Naive thymus-derived CD4-positive, alpha-beta T cell (primary cell): Measurements from ENCODE around the gene SHISA4. TPM values are rescaled to one million over a fixed set of nuclear protein-coding genes. Genes with fewer than 3 reads are reported as not detected.

Experiments
- ATAC-seq: fragments of 150-1000 bp; cut with Tn5 transposase; 2 replicates; pipeline ENCODE4 v1.10.0; 2021; ENCODE audit warnings: mild to moderate bottlenecking, moderate library complexity
- CTCF ChIA-PET: fragments of 350-600 bp; sonication (Branson Sonifier 250); formaldehyde crosslinking; loops from one replicate; lab custom pipeline; 2021; ENCODE audit warnings: antibody characterized with exemption; lab: Charles Lee
- POLR2A ChIA-PET: fragments of 350-600 bp; sonication (Branson Sonifier 250); formaldehyde crosslinking; loops from one replicate; lab custom pipeline; 2021; ENCODE audit warnings: antibody characterized with exemption, inconsistent platforms; lab: Charles Lee
- DNase-seq, 9 donors: peaks; one replicate each; pipeline versions ENCODE4 v3.0.0 to v3.0.0-alpha.2; 2020 to 2022; ENCODE audit warnings: mixed read lengths in 1 of 9
- H3K27ac ChIP-seq: one replicate; pipeline ENCODE4 v1.7.0; 2013; ENCODE audit warnings: mild to moderate bottlenecking, low read depth, low read length, moderate library complexity
- H3K27me3 ChIP-seq, 2 donors: one replicate each; pipeline ENCODE4 v1.7.0; 2013; ENCODE audit warnings: low read length in 2 of 2, mild to moderate bottlenecking in 2 of 2, moderate library complexity in 2 of 2; ENCODE audit not compliant: control insufficient read depth in 2 of 2, insufficient read depth in 2 of 2
- H3K36me3 ChIP-seq, 3 experiments: 1 replicate in 2 of 3; 2 replicates in 1 of 3; pipeline ENCODE4 v1.7.0; 2013; ENCODE audit warnings: low read length in 3 of 3, mild to moderate bottlenecking in 3 of 3, moderate library complexity in 1 of 3; ENCODE audit not compliant: insufficient read depth in 3 of 3, control insufficient read depth in 2 of 3
- H3K4me1 ChIP-seq, 2 donors: one replicate each; pipeline ENCODE4 v1.7.0; 2013; ENCODE audit warnings: low read length in 2 of 2, mild to moderate bottlenecking in 2 of 2, moderate library complexity in 1 of 2; ENCODE audit not compliant: control insufficient read depth in 2 of 2, insufficient read depth in 2 of 2
- H3K4me3 ChIP-seq: 2 replicates; pipeline ENCODE4 v1.7.0; 2013; ENCODE audit warnings: mild to moderate bottlenecking, low read length
- H3K9me3 ChIP-seq, 3 experiments: 1 replicate in 2 of 3; 2 replicates in 1 of 3; pipeline ENCODE4 v1.7.0; 2013; ENCODE audit warnings: low read length in 3 of 3; ENCODE audit not compliant: control insufficient read depth in 2 of 3
- H3K27ac Mint-ChIP-seq, 9 donors: one replicate each; pipeline ENCODE4 v1.8.0; 2020 to 2022; ENCODE audit warnings: mixed read lengths in 9 of 9, mild to moderate bottlenecking in 8 of 9, moderate library complexity in 5 of 9, inconsistent platforms in 2 of 9
- H3K27me3 Mint-ChIP-seq, 5 donors: one replicate each; pipeline ENCODE4 v1.8.0; 2021 to 2022; ENCODE audit warnings: mixed read lengths in 5 of 5, mild to moderate bottlenecking in 1 of 5
- H3K36me3 Mint-ChIP-seq, 5 donors: one replicate each; pipeline ENCODE4 v1.8.0; 2020 to 2022; ENCODE audit warnings: mixed read lengths in 5 of 5, mild to moderate bottlenecking in 3 of 5, inconsistent platforms in 1 of 5
- H3K4me1 Mint-ChIP-seq, 7 donors: one replicate each; pipeline ENCODE4 v1.8.0; 2020 to 2022; ENCODE audit warnings: mixed read lengths in 7 of 7, mild to moderate bottlenecking in 3 of 7, inconsistent platforms in 1 of 7
- H3K4me3 Mint-ChIP-seq, 10 donors: one replicate each; pipeline ENCODE4 v1.8.0; 2020 to 2022; ENCODE audit warnings: mild to moderate bottlenecking in 10 of 10, mixed read lengths in 10 of 10, moderate library complexity in 6 of 10, inconsistent platforms in 2 of 10
- H3K9me3 Mint-ChIP-seq, 11 donors: one replicate each; pipeline ENCODE4 v1.8.0; 2020 to 2022; ENCODE audit warnings: mixed read lengths in 11 of 11, mild to moderate bottlenecking in 4 of 11, inconsistent platforms in 1 of 11, moderate library complexity in 1 of 11
- intact Hi-C, 2 donors: fragments of 100-400 bp; cut with micrococcal nuclease; formaldehyde crosslinking; loops; one replicate each; pipeline ENCODE4 v1.15.1; 2023
- polyA plus RNA-seq, 2 donors: library from polyadenylated mRNA; unstranded; fragments of 300-500 nt; fragmentation: Illumina TruSeq; gene quantifications; one replicate each; pipeline ENCODE4 v1.2.3, GENCODE V29; 2021
- total RNA-seq, 6 experiments: library from RNA in 5 of 6; stranded (reverse) in 5 of 6; gene quantifications; 1 replicate in 5 of 6; 2 replicates in 1 of 6; pipeline ENCODE4 v1.2.3 and lab custom pipeline; 2021 to 2026

Gene SHISA4
- total and polyA plus RNA-seq, 7 experiments from 2014 or later = 0.30 to 1.4 (median 0.66) TPM; not detected in 2

DNA sequence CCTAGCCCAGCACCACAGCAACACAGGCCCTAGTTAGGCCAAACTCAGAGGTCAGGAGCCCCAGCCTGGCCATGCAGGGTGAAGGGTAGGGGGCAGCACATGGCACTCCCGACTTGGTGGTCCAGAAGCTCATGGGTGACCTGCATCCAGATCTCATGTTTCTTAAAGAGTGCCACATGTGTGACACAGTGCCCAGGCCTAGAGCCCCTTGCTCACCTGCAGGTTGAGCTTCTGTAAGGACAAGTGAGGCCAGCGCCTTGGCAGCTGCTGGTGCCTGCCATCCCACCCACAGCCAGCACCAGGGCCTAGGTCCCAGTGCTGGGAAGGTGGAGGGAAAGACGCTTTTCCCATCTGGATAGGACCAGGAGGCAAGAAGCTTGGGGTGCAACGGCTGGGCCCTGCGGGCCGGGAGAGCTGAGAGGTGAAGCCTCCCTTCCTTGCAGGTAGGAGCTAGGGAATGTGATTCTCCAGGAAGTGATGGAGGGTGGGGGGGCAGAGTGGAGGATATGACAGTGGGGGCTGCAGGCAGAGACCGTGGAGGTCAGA is 6.5 kb downstream of the SHISA4 start:
- Mint-ChIP-seq H3K27ac (no peak overlapping the region), H3K9me3 (peaks cover 0 to 4% (median 0%) of the 10 kb centered on the region in 11 donors), H3K4me1 (peaks cover 0 to 16% (median 6%) of the 10 kb centered on the region in 7 donors), H3K4me3 (no peak overlapping the region), H3K36me3 (no peaks in the 10 kb centered on the region), H3K27me3 (peaks cover 18 to 38% (median 32%) of the 10 kb centered on the region in 5 donors)
- H3K36me3 ChIP-seq = no peaks in the 10 kb centered on the region
- H3K4me3 ChIP-seq = no peak overlapping the region
- DNase-seq (no peak), ATAC-seq (no peak)
- POLR2A ChIA-PET = no interaction called here
- intact Hi-C loops = no loop called here
- no peaks in the 10 kb centered on the region for H3K27me3 ChIP-seq
- H3K4me1 ChIP-seq = peaks cover 0 to 8% of the 10 kb centered on the region in 2 donors
- no peaks in the 10 kb centered on the region for H3K9me3 ChIP-seq
- CTCF ChIA-PET = interaction anchor here (1.0 to 2.2 kb wide), 11 partner anchors 8 to 240 kb away, joined by 3 to 21 read pairs (median 4); no protein-coding TSS in a partner anchor
- H3K27ac ChIP-seq = no peak overlapping the region

DNA sequence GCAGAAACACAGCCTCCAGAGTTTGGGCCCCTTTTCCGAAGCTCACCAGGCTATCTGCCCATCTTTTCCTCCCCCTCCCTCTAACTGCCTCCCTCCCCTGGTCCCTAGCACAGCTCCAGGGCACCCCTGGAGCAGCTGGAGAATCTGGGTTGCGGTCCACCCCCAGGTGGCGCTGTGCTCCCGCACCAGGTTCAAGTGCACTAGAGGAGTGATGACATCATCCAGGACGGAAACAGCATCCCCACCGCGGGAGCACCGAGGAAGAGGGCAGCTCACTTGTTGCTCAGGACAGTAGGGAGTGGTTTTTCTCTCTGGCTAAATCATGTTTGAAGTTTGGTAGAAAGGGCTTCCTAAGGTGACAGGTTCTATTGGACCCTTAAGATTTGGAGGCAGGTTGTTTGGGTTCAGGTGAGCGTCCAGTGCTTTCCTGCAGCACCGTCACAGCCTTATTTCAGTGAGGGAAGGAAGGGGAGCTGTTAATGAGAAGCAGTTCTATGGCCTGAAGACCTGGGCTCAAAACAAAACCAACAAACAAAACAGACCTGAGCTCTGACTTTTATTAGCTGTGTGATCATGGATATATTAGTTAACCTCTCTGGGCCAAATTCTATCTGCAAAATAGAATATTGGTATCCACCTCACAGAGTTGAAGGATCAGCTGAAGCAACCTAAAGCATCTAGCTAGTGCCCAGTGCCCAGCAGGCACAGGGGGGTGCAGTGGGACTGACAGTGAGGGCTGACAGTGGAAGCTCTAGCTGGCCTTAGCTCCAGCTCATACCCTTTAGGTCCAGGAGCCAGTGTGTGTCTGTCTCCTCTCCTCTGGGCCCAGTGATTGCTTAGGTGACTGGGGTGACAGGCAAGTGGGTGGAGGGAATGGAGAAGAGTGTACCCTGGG is 7.5 kb downstream of the SHISA4 start:
- no peaks in the 10 kb centered on the region for H3K36me3 Mint-ChIP-seq
- peak; percentile 93 for ATAC-seq
- Histone ChIP-seq H3K4me1 (peaks cover 0 to 8% of the 10 kb centered on the region in 2 donors), H3K27ac (no peak overlapping the region), H3K36me3 (no peaks in the 10 kb centered on the region), H3K9me3 (no peaks in the 10 kb centered on the region), H3K27me3 (no peaks in the 10 kb centered on the region), H3K4me3 (no peak overlapping the region)
- peaks cover 0 to 4% (median 0%) of the 10 kb centered on the region in 11 donors for H3K9me3 Mint-ChIP-seq
- peak overlapping the region in 9 of 10 donors; percentile 5 to 73 (median 60) for H3K4me3 Mint-ChIP-seq
- ChIA-PET CTCF (interaction anchor here (0.7 to 2.2 kb wide), 14 partner anchors 9 to 239 kb away, joined by 3 to 21 read pairs (median 4); partner anchors contain the start of gene TIMM17A), POLR2A (interaction anchor here (0.6 to 0.7 kb wide), 3 partner anchors 58 to 66 kb away, joined by 3 to 10 read pairs (median 3); partner anchors contain the start of gene TIMM17A)
- intact Hi-C loops = loop anchor here (1.0 to 2.0 kb wide), 5 partner anchors 17 to 239 kb away; partner anchors contain the start of gene TIMM17A (in 1 of the 2)
- peaks cover 12 to 34% (median 25%) of the 10 kb centered on the region in 5 donors for H3K27me3 Mint-ChIP-seq
- peak overlapping the region in 7 of 9 donors; percentile 10 to 86 (median 59) for H3K27ac Mint-ChIP-seq
- DNase-seq = peak; percentile 54 to 86 (median 73)
- peaks cover 0 to 16% (median 6%) of the 10 kb centered on the region in 7 donors for H3K4me1 Mint-ChIP-seq

DNA sequence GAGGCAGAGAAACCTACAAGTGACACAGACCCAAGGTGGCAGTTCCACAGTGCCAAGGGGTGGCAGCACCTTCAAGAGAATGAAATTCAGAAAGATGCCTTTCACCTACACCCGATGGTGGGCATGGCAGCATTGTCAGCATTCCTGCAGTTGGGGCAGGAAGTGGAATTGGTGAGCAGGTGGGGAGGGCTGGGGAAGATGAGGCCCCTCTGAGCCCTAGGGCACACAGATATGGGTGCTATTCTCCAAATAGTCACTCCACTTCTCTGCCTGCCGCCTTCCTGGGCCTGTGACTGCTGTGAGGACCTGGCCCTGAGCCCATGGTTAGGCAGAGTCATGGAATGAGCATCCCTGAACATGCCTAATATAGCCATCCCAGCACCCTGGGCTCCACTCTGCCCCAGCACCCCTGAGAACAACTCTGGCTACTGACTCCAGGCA is 8.3 kb downstream of the SHISA4 start:
- no peaks in the 10 kb centered on the region for H3K27me3 ChIP-seq
- Mint-ChIP-seq H3K9me3 (peaks cover 0 to 4% (median 0%) of the 10 kb centered on the region in 11 donors), H3K4me3 (no peak overlapping the region), H3K36me3 (no peaks in the 10 kb centered on the region), H3K27me3 (peaks cover 10 to 26% (median 17%) of the 10 kb centered on the region in 5 donors), H3K4me1 (peaks cover 0 to 16% (median 6%) of the 10 kb centered on the region in 7 donors), H3K27ac (peak overlapping the region in 1 of 9 donors; percentile 62)
- ATAC-seq (no peak), DNase-seq (no peak)
- no peaks in the 10 kb centered on the region for H3K36me3 ChIP-seq
- ChIA-PET POLR2A (no interaction called here), CTCF (interaction anchor here (1.7 to 2.2 kb wide), 4 partner anchors 10 to 238 kb away, joined by 4 to 21 read pairs (median 8); partner anchors contain the start of gene TIMM17A)
- peaks cover 0 to 8% of the 10 kb centered on the region in 2 donors for H3K4me1 ChIP-seq
- intact Hi-C loops = loop anchor here (1.0 to 2.0 kb wide), 5 partner anchors 18 to 238 kb away; partner anchors contain the start of gene TIMM17A (in 1 of the 2)
- H3K9me3 ChIP-seq = no peaks in the 10 kb centered on the region
- no peak overlapping the region for H3K4me3 ChIP-seq
- no peak overlapping the region for H3K27ac ChIP-seq

DNA sequence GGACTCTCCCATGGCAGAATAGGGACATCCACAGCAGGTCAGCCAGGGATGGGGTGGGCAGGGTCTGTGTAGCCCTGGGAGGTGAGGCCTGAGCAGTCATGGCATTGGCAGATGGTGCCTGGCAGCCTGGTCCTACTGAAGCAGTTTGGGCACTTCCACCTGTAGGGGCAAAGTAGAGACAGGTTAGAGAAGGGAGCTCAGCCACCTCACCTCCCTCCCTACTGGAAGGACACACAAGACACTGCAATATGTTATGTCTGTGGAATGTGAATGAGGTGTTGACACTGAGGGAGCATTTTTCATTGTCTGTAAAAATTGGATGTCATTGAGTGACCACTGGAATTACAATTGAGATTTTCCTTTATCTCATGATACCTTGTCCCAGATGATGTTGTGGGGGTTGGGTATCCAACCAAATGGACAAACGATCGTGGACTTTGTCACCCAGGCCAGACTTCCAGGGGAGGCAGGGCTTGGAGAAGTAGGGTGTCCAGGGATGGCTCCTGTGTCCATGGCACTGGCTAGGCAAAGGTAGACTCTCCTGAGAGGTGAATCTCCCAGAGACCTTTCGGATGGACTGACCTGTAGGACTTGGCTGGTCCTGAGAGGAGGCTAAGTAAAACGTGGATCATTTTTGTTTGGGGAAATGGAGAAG is 9.7 kb downstream of the SHISA4 start:
- Histone ChIP-seq H3K27me3 (no peaks in the 10 kb centered on the region), H3K9me3 (no peaks in the 10 kb centered on the region), H3K27ac (no peak overlapping the region), H3K36me3 (no peaks in the 10 kb centered on the region), H3K4me1 (peaks cover 0 to 8% of the 10 kb centered on the region in 2 donors), H3K4me3 (no peak overlapping the region)
- H3K36me3 Mint-ChIP-seq = no peaks in the 10 kb centered on the region
- H3K9me3 Mint-ChIP-seq = peaks cover 0 to 1% (median 0%) of the 10 kb centered on the region in 11 donors
- ATAC-seq (no peak), DNase-seq (no peak)
- peaks cover 0 to 16% (median 6%) of the 10 kb centered on the region in 7 donors for H3K4me1 Mint-ChIP-seq
- H3K4me3 Mint-ChIP-seq = no peak overlapping the region
- ChIA-PET CTCF (interaction anchor here (1.3 kb wide), 1 partner anchor 74 kb away, joined by 4 read pairs; no protein-coding TSS in a partner anchor), POLR2A (no interaction called here)
- intact Hi-C loops = no loop called here
- peaks cover 5 to 16% (median 9%) of the 10 kb centered on the region in 5 donors for H3K27me3 Mint-ChIP-seq
- peak overlapping the region in 1 of 9 donors; percentile 27 for H3K27ac Mint-ChIP-seq

DNA sequence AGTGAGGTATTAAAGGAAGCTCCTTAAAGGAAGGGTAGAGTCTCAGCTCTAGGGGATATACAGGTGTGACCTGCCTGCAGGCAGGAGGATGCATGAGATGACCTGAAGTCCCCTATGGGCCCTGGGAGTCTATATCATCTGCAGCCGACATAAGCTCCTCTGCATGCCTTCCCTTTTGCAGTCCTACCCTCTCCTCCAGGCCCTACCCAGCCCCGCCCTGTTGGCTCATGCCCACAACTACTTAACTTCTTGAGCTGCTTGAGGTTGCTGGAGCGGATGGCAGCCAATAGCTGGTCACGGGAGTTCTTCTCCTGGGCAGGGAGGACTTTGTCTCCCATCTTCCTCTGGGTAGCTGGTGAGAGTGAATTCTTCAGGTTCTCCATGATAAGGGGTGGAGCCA is 10.3 kb downstream of the SHISA4 start:
- ATAC-seq (no peak), DNase-seq (no peak)
- H3K36me3 ChIP-seq = no peaks in the 10 kb centered on the region
- H3K9me3 Mint-ChIP-seq = no peaks in the 10 kb centered on the region
- peak overlapping the region in 1 of 9 donors; percentile 27 for H3K27ac Mint-ChIP-seq
- CTCF ChIA-PET = interaction anchor here (1.3 kb wide), 1 partner anchor 73 kb away, joined by 4 read pairs; no protein-coding TSS in a partner anchor
- H3K27me3 Mint-ChIP-seq = peaks cover 2 to 10% (median 5%) of the 10 kb centered on the region in 5 donors
- no peaks in the 10 kb centered on the region for H3K36me3 Mint-ChIP-seq
- H3K4me1 ChIP-seq = peaks cover 0 to 8% of the 10 kb centered on the region in 2 donors
- H3K27me3 ChIP-seq = no peaks in the 10 kb centered on the region
- no peak overlapping the region for H3K27ac ChIP-seq
- intact Hi-C loops = no loop called here
- no peak overlapping the region for H3K4me3 Mint-ChIP-seq
- H3K9me3 ChIP-seq = no peaks in the 10 kb centered on the region
- POLR2A ChIA-PET = interaction anchor here (0.5 kb wide), 1 partner anchor 1354 kb away, joined by 4 read pairs; no protein-coding TSS in a partner anchor
- no peak overlapping the region for H3K4me3 ChIP-seq
- peaks cover 0 to 16% (median 6%) of the 10 kb centered on the region in 7 donors for H3K4me1 Mint-ChIP-seq
